ENCODE measurements around the gene YEATS2. TPM values are rescaled to one million over a fixed set of nuclear protein-coding genes. Genes with fewer than 3 reads are reported as not detected.
A peak's percentile ranks its signal among the peaks of the same experiment; 100 is the strongest.
"Not testable (repeated sequence)": the region's sequence is repeated elsewhere in the genome, so short reads cannot be mapped to it uniquely, and the experiment has no call there.

Gene YEATS2
- total RNA-seq, 1 donor from 2014 or later = 30.7 TPM

DNA sequence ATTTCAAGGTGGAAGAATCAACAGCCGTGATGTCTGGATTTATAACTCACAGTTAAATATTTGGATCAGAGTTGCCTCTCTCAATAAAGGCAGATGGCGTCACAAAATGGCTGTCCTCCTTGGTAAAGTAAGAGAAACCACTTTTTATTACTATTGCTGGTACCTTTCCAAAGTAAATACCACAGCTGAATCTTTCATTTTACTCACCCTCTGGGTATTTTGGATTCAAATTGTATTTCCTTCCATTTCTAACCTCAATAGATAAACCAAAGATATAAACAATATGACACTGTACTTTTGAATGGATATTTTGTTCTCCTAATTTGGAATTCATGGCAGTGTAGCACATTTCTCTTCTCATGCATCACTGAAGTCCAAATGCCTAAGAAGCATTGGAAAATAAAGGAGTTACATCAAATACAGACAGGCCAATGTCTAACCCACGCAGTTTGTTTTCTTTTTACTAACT is 32.6 kb upstream of the YEATS2 start:
- no peak for DNase-seq
- H3K27ac ChIP-seq = no peak overlapping the region
- H3K27me3 ChIP-seq = no peaks in the 10 kb centered on the region
- no peaks in the 10 kb centered on the region for H3K4me1 ChIP-seq
- H3K9me3 ChIP-seq = no peaks in the 10 kb centered on the region
- H3K4me3 ChIP-seq = no peak overlapping the region
- TF ChIP-seq, protein P1, sequence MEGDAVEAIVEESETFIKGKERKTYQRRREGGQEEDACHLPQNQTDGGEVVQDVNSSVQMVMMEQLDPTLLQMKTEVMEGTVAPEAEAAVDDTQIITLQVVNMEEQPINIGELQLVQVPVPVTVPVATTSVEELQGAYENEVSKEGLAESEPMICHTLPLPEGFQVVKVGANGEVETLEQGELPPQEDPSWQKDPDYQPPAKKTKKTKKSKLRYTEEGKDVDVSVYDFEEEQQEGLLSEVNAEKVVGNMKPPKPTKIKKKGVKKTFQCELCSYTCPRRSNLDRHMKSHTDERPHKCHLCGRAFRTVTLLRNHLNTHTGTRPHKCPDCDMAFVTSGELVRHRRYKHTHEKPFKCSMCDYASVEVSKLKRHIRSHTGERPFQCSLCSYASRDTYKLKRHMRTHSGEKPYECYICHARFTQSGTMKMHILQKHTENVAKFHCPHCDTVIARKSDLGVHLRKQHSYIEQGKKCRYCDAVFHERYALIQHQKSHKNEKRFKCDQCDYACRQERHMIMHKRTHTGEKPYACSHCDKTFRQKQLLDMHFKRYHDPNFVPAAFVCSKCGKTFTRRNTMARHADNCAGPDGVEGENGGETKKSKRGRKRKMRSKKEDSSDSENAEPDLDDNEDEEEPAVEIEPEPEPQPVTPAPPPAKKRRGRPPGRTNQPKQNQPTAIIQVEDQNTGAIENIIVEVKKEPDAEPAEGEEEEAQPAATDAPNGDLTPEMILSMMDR (IDR thresholded peaks at IDR 0.05) = no peak
- peaks cover 79% of the 10 kb centered on the region for H3K36me3 ChIP-seq
- intact Hi-C loops (cut with DNase I) = no loop called here
- no peak for ATAC-seq

DNA sequence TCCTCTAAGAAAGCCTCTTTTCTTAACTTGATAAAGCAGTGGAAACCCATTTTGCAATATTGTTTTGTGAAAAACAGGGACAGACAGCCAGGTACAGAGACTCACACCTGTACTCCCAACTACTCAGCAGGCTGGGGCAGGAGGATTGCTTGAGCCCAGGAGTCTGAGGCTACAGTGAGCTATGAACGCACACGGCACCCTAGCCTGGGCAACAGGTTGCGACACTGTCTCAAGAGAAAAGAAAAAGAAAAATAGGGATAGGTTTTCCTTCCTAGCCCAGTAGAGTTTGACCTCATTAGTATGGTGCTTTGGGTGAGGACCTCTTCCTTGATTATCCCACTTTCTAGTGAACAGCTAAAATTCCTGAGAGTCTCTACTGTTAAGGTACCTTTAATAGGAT is 17.5 kb upstream of the YEATS2 start:
- Histone ChIP-seq H3K9me3 (no peaks in the 10 kb centered on the region), H3K4me3 (no peak overlapping the region), H3K36me3 (peaks cover 52% of the 10 kb centered on the region), H3K4me1 (no peaks in the 10 kb centered on the region), H3K27me3 (no peaks in the 10 kb centered on the region), H3K27ac (no peak overlapping the region)
- ATAC-seq (no peak), DNase-seq (no peak)
- TF ChIP-seq, protein P1 (IDR thresholded peaks at IDR 0.05) = no peak
- intact Hi-C loops (cut with DNase I) = no loop called here

DNA sequence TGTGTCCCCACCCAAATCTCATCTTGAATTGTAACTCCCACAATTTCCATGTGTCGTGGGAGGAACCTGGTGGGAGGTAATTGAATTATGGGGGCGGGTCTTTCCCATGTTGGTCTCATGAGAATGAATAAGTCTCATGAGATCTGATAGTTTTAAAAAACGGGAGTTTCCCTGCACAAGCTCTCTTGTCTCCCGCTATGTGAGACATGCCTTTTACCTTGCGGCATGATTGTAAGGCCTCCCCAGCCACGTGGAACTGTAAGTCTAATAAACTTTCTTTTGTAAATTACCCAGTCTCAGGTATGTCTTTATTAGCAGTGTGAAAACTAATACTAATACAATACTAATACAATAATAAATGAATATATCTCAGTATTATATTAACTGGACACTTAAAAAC is 9.9 kb upstream of the YEATS2 start:
- no peak overlapping the region for H3K27ac ChIP-seq
- intact Hi-C loops (cut with DNase I) = no loop called here
- no peak overlapping the region for H3K4me3 ChIP-seq
- TF ChIP-seq, protein P1 (IDR thresholded peaks at IDR 0.05) = no peak
- H3K4me1 ChIP-seq = no peaks in the 10 kb centered on the region
- no peaks in the 10 kb centered on the region for H3K9me3 ChIP-seq
- H3K36me3 ChIP-seq = no peaks in the 10 kb centered on the region
- ATAC-seq (no peak), DNase-seq (no peak)
- no peaks in the 10 kb centered on the region for H3K27me3 ChIP-seq

GRCh38 chr3:183688874-183689273 is 8.7 kb upstream of the YEATS2 start:
- H3K4me3 ChIP-seq = no peak overlapping the region
- H3K27me3 ChIP-seq = no peaks in the 10 kb centered on the region
- H3K4me1 ChIP-seq = no peaks in the 10 kb centered on the region
- no peak overlapping the region for H3K27ac ChIP-seq
- ATAC-seq = peak; percentile 60
- no peaks in the 10 kb centered on the region for H3K9me3 ChIP-seq
- no peak for DNase-seq
- TF ChIP-seq, protein P1 (IDR thresholded peaks at IDR 0.05) = no peak
- intact Hi-C loops (cut with DNase I) = no loop called here
- H3K36me3 ChIP-seq = no peaks in the 10 kb centered on the region

DNA sequence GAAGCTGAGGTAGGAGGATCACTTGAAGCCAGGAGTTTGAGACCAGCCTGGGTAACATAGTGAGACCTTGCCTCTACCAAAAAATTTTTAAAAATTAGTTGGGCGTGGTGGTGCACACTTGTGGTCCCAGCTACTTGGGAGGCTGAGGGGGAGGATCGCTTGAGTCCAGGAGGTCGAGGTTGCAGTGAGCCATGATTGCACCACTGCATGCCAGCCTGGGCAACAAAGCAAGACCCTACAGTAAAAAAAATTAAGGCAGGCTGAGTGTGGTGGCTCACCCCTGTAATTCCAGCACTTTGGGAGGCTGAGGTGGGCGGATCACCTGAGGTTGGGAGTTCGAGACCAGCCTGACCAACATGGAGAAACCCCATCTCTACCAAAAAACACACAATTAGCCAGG is 8.0 kb upstream of the YEATS2 start:
- DNase-seq; ATAC-seq; H3K9me3 ChIP-seq; intact Hi-C loops (cut with DNase I); H3K4me1 ChIP-seq; H3K4me3 ChIP-seq; H3K36me3 ChIP-seq; H3K27ac ChIP-seq; H3K27me3 ChIP-seq: not testable (repeated sequence)

- H3K9me3 ChIP-seq = no peaks in the 10 kb centered on the region
- no peak overlapping the region for H3K4me3 ChIP-seq
- H3K27ac ChIP-seq = no peak overlapping the region
- ATAC-seq (no peak), DNase-seq (no peak)
- no peaks in the 10 kb centered on the region for H3K4me1 ChIP-seq
- H3K36me3 ChIP-seq = no peaks in the 10 kb centered on the region
- H3K27me3 ChIP-seq = no peaks in the 10 kb centered on the region
- intact Hi-C loops (cut with DNase I) = no loop called here
- TF ChIP-seq, protein P1 (IDR thresholded peaks at IDR 0.05) = no peak
Measured at GRCh38 chr3:183690402-183690995, 7.1 kb upstream of the YEATS2 start.
